Activated CD4-positive, alpha-beta T cell treated with anti-CD3 and anti-CD28 coated beads, Interleukin-2, amount 10 ng/mL, durations not matched to agents 7 days and 5 days (primary cell): Measurements from ENCODE around the gene PIP5K1C. TPM values are rescaled to one million over a fixed set of nuclear protein-coding genes. Genes with fewer than 3 reads are reported as not detected.

Source experiments
- CTCF ChIA-PET: fragments of 350-600 bp; sonication (Branson Sonifier 250); formaldehyde crosslinking; loops from one replicate; lab custom pipeline; 2021; ENCODE audit warnings: antibody characterized with exemption; lab: Charles Lee
- POLR2A ChIA-PET: fragments of 350-600 bp; sonication (Branson Sonifier 250); formaldehyde crosslinking; loops from one replicate; lab custom pipeline; 2021; ENCODE audit warnings: antibody characterized with exemption; lab: Charles Lee
- DNase-seq: peaks from one replicate; pipeline ENCODE4 v3.0.0-alpha.2; 2020
- H3K27ac Mint-ChIP-seq: one replicate; pipeline ENCODE4 v1.8.0; 2021; ENCODE audit warnings: mild to moderate bottlenecking, moderate library complexity, mixed read lengths
- H3K27me3 Mint-ChIP-seq: one replicate; pipeline ENCODE4 v1.8.0; 2021; ENCODE audit warnings: mixed read lengths
- H3K36me3 Mint-ChIP-seq: one replicate; pipeline ENCODE4 v1.8.0; 2021; ENCODE audit warnings: low read depth, mixed read lengths
- H3K4me1 Mint-ChIP-seq: one replicate; pipeline ENCODE4 v1.8.0; 2021; ENCODE audit warnings: mixed read lengths
- H3K4me3 Mint-ChIP-seq: one replicate; pipeline ENCODE4 v1.8.0; 2021; ENCODE audit warnings: mild to moderate bottlenecking, moderate library complexity, mixed read lengths
- H3K9me3 Mint-ChIP-seq: one replicate; pipeline ENCODE4 v1.8.0; 2021; ENCODE audit warnings: mixed read lengths
- total RNA-seq, 2 experiments: library from RNA; stranded (reverse); gene quantifications; one replicate each; pipeline ENCODE4 v1.2.3, GENCODE V29; 2021

The PIP5K1C gene
- total RNA-seq, 2 experiments from 2014 or later = 18.7 to 19.5 TPM

- Mint-ChIP-seq H3K27ac (no peak overlapping the region), H3K4me1 (peaks cover 3% of the 10 kb centered on the region), H3K36me3 (no peaks in the 10 kb centered on the region), H3K27me3 (peaks cover 2% of the 10 kb centered on the region), H3K4me3 (no peak overlapping the region), H3K9me3 (no peaks in the 10 kb centered on the region)
- ChIA-PET POLR2A (no interaction called here), CTCF (interaction anchor here (0.7 kb wide), 1 partner anchor 115 kb away, joined by 3 read pairs; no protein-coding TSS in a partner anchor)
- DNase-seq = no peak
These were observed 12.7 kb upstream of the PIP5K1C start for GRCh38 chr19:3712663-3713611.

DNA sequence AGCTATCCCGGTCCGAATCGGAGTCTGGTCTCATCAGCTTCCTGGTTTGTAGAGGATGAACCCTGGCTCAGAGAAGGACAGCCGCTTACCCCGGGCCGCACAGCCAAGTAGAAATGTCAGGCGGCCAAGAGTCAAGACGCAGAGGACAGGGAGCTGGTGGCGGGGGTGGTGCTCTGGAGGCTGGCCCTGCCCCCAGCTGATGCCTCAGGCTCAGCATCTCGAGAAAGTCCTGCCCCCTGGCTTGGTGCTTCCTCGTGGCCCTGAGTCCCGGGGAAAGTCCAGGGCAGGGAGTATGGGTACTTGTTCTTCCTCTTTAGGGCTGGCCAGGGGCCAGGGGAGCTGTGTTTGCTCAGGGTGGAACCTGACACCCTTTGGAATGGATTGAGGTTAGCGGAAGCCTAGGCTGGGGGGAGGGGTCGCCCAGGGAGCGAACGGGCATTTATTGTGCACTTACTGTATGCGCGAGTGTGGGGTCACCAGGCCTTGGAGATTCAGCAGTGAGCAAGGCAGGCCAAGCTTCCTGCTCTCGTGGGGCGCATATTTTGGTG is 10.1 kb upstream of the PIP5K1C start:
- Mint-ChIP-seq H3K27me3 (peaks cover 5% of the 10 kb centered on the region), H3K36me3 (no peaks in the 10 kb centered on the region), H3K4me1 (peaks cover 6% of the 10 kb centered on the region), H3K27ac (no peak overlapping the region), H3K4me3 (no peak overlapping the region), H3K9me3 (no peaks in the 10 kb centered on the region)
- CTCF ChIA-PET = interaction anchor here (0.6 to 1.7 kb wide), 3 partner anchors 18 to 406 kb away, joined by 3 to 5 read pairs (median 3); partner anchors contain the start of gene MRPL54
- no peak for DNase-seq
- POLR2A ChIA-PET = no interaction called here

DNA sequence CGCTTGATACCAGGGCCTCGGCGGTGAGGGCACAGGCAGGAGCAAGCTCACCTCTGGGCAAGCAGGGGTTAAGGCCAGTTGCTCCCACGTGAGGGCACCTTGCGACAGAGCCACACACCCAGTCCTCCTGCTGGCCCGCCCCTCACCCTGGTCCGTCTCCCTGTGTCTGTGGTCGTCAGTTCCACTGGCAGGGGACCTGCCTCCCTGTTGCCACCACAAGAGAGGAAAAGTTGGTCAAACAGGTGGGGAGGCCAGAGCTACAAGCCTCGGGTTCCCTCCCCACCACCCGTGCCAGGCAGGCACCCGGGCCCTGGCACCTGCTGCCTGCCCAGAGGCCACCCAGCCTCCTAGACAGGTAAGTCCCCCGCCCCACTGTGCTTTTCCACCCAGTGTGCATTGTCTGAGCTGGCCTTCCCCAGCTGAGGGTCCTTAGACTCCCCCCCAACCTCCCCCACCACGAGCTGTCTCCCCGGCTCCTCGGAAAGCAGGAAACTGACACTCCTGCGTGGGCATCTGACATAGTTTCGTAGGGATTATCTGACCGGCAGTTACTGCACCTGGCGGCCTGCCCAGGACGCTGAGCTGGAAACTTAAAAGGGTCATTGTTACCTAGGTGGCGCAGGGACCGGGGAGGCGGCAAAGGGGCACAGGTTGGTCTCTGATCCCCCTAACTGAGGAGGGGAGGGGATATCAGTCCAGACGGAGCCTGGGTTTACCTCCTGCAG is 8.1 kb upstream of the PIP5K1C start, which contains the start of gene TJP3:
Gene TJP3, plus strand, starts transcription at position 178 of the 725 bp plus-strand sequence. CDS start 20,049 bp downstream, outside the sequence.
- H3K4me1 Mint-ChIP-seq = peaks cover 6% of the 10 kb centered on the region
- H3K27ac Mint-ChIP-seq = peak within 1 kb of the TSS; percentile 60
- H3K4me3 Mint-ChIP-seq = no peak within 1 kb of the TSS
- ChIA-PET POLR2A (no interaction called here), CTCF (interaction anchor here (0.6 to 1.7 kb wide), 5 partner anchors 11 to 123 kb away, joined by 3 to 5 read pairs (median 3); partner anchors contain the start of gene GIPC3)
- H3K36me3 Mint-ChIP-seq = no peaks in the 10 kb centered on the region
- no peak for DNase-seq
- peaks cover 5% of the 10 kb centered on the region for H3K27me3 Mint-ChIP-seq
- H3K9me3 Mint-ChIP-seq = no peaks in the 10 kb centered on the region

DNA sequence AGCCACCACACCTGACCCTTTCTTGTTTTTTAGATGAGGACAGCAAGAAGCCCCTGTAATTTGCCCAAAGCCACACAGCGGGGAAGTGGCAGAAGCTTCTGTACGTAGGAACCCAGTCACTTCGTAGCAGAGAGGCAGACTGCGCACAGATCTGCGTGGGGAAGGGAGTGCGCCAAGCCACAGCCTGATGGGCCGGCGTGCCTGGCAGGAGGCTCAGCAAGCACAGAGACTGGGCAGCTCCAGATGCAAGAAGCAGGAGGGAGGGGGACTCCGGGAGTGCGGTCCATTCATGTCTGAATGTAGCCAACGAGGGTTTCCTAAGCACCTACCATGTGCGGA is 7.6 kb upstream of the PIP5K1C start:
- Mint-ChIP-seq H3K27ac (peak overlapping the region; percentile 60), H3K9me3 (no peaks in the 10 kb centered on the region), H3K4me1 (peaks cover 3% of the 10 kb centered on the region), H3K4me3 (no peak overlapping the region), H3K27me3 (peaks cover 5% of the 10 kb centered on the region), H3K36me3 (no peaks in the 10 kb centered on the region)
- ChIA-PET CTCF (interaction anchor here (0.6 to 1.3 kb wide), 3 partner anchors 22 to 122 kb away, joined by 3 read pairs; partner anchors contain the start of gene GIPC3), POLR2A (no interaction called here)
- no peak for DNase-seq

DNA sequence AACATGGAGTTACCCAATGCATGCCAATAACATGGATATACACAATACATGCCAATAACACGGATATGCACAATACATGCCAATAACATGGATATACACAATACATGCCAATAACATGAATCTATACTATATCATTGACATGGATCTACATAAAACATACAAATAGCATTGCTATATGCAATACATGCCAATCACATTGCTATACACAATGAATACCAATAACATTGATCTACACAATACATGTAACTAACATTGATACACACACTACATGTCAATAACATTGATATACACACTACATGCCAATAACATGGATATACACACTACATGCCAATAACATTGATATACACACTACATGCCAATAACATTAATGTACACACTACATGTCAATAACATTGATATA is 932 bp upstream of the PIP5K1C start:
- H3K9me3 Mint-ChIP-seq = no peaks in the 10 kb centered on the region
- H3K36me3 Mint-ChIP-seq = no peaks in the 10 kb centered on the region
- H3K27me3 Mint-ChIP-seq = peaks cover 2% of the 10 kb centered on the region
- peaks cover 22% of the 10 kb centered on the region for H3K4me1 Mint-ChIP-seq
- CTCF ChIA-PET = interaction anchor here (0.6 to 1.6 kb wide), 2 partner anchors 33 to 115 kb away, joined by 3 to 6 read pairs; no protein-coding TSS in a partner anchor
- POLR2A ChIA-PET = no interaction called here
- no peak for DNase-seq
- no peak overlapping the region for H3K4me3 Mint-ChIP-seq
- H3K27ac Mint-ChIP-seq = peak overlapping the region; percentile 46

- no peaks in the 10 kb centered on the region for H3K27me3 Mint-ChIP-seq
- no peak for DNase-seq
- H3K36me3 Mint-ChIP-seq = no peaks in the 10 kb centered on the region
- H3K4me1 Mint-ChIP-seq = peaks cover 20% of the 10 kb centered on the region
- H3K9me3 Mint-ChIP-seq = no peaks in the 10 kb centered on the region
- peak overlapping the region; percentile 85 for H3K4me3 Mint-ChIP-seq
- peak overlapping the region; percentile 79 for H3K27ac Mint-ChIP-seq
- ChIA-PET CTCF (interaction anchor here (0.6 to 1.6 kb wide), 4 partner anchors 28 to 199 kb away, joined by 3 to 6 read pairs (median 4); no protein-coding TSS in a partner anchor), POLR2A (no interaction called here)
These were observed 477 bp downstream of the PIP5K1C start for GRCh38 chr19:3699741-3700241.

DNA sequence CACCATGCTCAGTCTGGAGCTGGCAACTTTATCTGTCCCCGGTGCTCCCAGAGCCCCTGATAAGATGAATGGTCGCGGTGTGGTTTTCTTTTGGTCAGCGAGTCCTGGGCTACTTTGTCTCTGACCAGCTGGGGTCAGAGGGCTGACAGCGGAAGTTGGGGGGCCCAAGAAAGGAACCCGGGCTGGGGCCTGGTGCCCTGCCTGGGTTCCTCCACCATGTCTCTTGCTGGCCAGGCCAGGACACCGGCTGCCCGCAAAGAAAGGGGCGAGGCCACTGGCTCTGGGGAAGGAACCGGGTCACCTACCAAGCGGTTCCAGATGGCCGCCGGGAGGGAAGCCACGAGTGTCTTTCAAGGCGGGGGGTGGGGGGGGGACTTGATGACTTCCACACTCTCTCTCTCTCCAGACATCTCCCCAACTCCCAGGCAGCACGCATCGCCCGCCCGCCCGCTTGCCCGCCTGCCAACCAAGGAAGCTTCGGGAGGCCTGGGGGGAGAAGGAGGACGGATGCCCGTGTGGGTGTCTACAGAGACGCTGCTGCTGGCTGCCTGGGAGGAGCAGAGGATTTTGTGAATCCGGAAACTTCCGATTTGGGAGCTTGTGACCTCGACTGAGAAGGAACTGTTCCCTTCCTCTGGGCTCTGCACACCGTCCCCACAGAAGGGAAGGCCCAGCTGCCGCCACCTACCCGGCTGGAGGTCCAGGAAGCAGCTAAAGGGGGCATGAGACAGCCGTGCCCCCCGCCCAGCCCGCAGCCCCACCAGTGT is 1.1 kb downstream of the PIP5K1C start:
- H3K27ac Mint-ChIP-seq = peak overlapping the region; percentile 79
- DNase-seq = peak; percentile 36
- CTCF ChIA-PET = interaction anchor here (0.7 to 1.6 kb wide), 2 partner anchors 28 to 121 kb away, joined by 3 to 4 read pairs; no protein-coding TSS in a partner anchor
- H3K4me3 Mint-ChIP-seq = peak overlapping the region; percentile 85
- H3K9me3 Mint-ChIP-seq = no peaks in the 10 kb centered on the region
- H3K36me3 Mint-ChIP-seq = no peaks in the 10 kb centered on the region
- peaks cover 20% of the 10 kb centered on the region for H3K4me1 Mint-ChIP-seq
- POLR2A ChIA-PET = no interaction called here
- no peaks in the 10 kb centered on the region for H3K27me3 Mint-ChIP-seq

- peak overlapping the region; percentile 58 for H3K4me3 Mint-ChIP-seq
- CTCF ChIA-PET = no interaction called here
- DNase-seq = no peak
- POLR2A ChIA-PET = no interaction called here
- H3K27ac Mint-ChIP-seq = peak overlapping the region; percentile 31
- peaks cover 20% of the 10 kb centered on the region for H3K4me1 Mint-ChIP-seq
- no peaks in the 10 kb centered on the region for H3K9me3 Mint-ChIP-seq
- no peaks in the 10 kb centered on the region for H3K27me3 Mint-ChIP-seq
- H3K36me3 Mint-ChIP-seq = no peaks in the 10 kb centered on the region
These were observed 1.8 kb downstream of the PIP5K1C start for GRCh38 chr19:3698386-3698950.

- POLR2A ChIA-PET = no interaction called here
- Mint-ChIP-seq H3K4me1 (peaks cover 21% of the 10 kb centered on the region), H3K27ac (no peak overlapping the region), H3K4me3 (peak overlapping the region; percentile 58), H3K36me3 (no peaks in the 10 kb centered on the region), H3K9me3 (no peaks in the 10 kb centered on the region), H3K27me3 (no peaks in the 10 kb centered on the region)
- DNase-seq = no peak
- CTCF ChIA-PET = interaction anchor here (0.7 to 1.4 kb wide), 4 partner anchors 11 to 32 kb away, joined by 3 to 4 read pairs (median 3); no protein-coding TSS in a partner anchor
These were observed 2.4 kb downstream of the PIP5K1C start for GRCh38 chr19:3697671-3698385.

GRCh38 chr19:3697094-3697493 is 3.2 kb downstream of the PIP5K1C start:
- no peak for DNase-seq
- Mint-ChIP-seq H3K36me3 (no peaks in the 10 kb centered on the region), H3K27ac (peak overlapping the region; percentile 13), H3K27me3 (no peaks in the 10 kb centered on the region), H3K4me3 (no peak overlapping the region), H3K9me3 (no peaks in the 10 kb centered on the region), H3K4me1 (peaks cover 23% of the 10 kb centered on the region)
- ChIA-PET POLR2A (no interaction called here), CTCF (interaction anchor here (0.7 to 1.4 kb wide), 4 partner anchors 11 to 32 kb away, joined by 3 to 4 read pairs (median 3); no protein-coding TSS in a partner anchor)

- Mint-ChIP-seq H3K36me3 (peaks cover under 1% of the 10 kb centered on the region), H3K27me3 (no peaks in the 10 kb centered on the region), H3K9me3 (no peaks in the 10 kb centered on the region), H3K27ac (no peak overlapping the region), H3K4me3 (no peak overlapping the region), H3K4me1 (peaks cover 24% of the 10 kb centered on the region)
- ChIA-PET POLR2A (no interaction called here), CTCF (interaction anchor here (0.8 to 1.4 kb wide), 2 partner anchors 11 to 22 kb away, joined by 3 to 4 read pairs; no protein-coding TSS in a partner anchor)
- no peak for DNase-seq
These were observed 3.6 kb downstream of the PIP5K1C start for GRCh38 chr19:3696660-3696995.
